Measurements from ENCODE around the gene SYDE1.

GRCh38 chr19:15123031-15123890, 16.1 kb downstream of the SYDE1 start:
- no peak for TF ChIP-seq GATA2 (IDR thresholded peaks at IDR 0.05; ENCODE audit: low read depth, low read length)
- no peak for TF ChIP-seq GATA3 (IDR thresholded peaks at IDR 0.05; ENCODE audit: low read depth, low read length)

Measured in SH-SY5Y (cell line).